ENCODE results near the gene CENPE. TPM values are rescaled to one million over a fixed set of nuclear protein-coding genes. Genes with fewer than 3 reads are reported as not detected.

The CENPE gene
- total and polyA plus RNA-seq, 2 of the 4 experiments (the other 2 are of a cell fraction) = 3.7 to 14.5 TPM

DNA sequence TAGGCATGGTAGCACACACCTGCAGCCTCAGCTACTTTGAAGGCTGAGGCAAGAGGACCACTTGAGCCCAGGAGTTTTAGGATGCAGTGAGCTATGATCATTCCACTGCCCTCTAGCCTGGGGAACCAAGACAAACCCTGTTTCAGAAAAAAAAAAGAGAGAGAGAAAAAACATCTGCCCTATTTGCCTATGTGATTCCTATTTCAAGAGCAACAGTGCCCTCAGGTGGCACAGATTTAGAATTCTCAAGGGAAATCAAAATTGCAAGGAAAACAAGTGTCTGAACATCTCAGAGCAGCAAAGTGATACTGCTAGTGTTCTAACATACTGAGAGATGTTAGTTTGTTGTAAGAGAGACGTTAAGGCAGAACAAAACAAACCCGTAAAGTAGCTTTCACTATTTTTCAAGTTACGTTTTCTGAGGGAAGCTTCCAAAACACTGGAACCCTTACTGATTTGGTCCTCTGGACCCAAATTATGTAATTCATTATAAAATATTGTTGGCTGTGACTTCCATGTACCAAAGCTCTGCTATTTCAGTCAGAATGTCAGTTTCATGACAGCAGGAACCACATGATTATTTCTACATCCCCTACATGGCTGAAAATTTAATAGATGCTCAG is 106.4 kb downstream of the CENPE start:
- ATAC-seq (ENCODE audit: low read depth) = peak; percentile 77
- BruUV-seq (replicated peaks) = no TSS peak
- H3K27me3 ChIP-seq (ENCODE audit: control insufficient read depth, insufficient read depth, low read length) = no peaks in the 10 kb centered on the region

More for the DNA sequence above, 106.4 kb downstream of the CENPE start:
- no peak overlapping the region for H4K91ac ChIP-seq (ENCODE audit: insufficient read depth, low read depth, low read length)
- CTCF ChIA-PET = interaction anchor here (0.5 to 1.7 kb wide), 12 partner anchors 8 to 478 kb away, joined by 3 to 13 read pairs (median 4); no protein-coding TSS in a partner anchor
- H3K9me1 ChIP-seq (ENCODE audit: insufficient read depth, low read length) = no peaks in the 10 kb centered on the region
- no peak overlapping the region for H2BK5ac ChIP-seq (ENCODE audit: low read depth, low read length, poor library complexity, severe bottlenecking)
- H4K8ac ChIP-seq (ENCODE audit: low read depth in 2 of 2, low read length in 2 of 2) = no peak overlapping the region
- H2AK9ac ChIP-seq (replicated peaks; ENCODE audit: low read depth, low read length, poor library complexity) = no peak overlapping the region
- POLR2A ChIA-PET (ENCODE audit: unreplicated experiment) = interaction anchor here (0.6 kb wide), 1 partner anchor 15 kb away, joined by 7 read pairs; the partner anchor contains the start of gene SLC9B2
- no peak overlapping the region for H2BK120ac ChIP-seq (ENCODE audit: low read depth, low read length)
- no peak overlapping the region for H3K14ac ChIP-seq (replicated peaks; ENCODE audit: low read depth, low read length)
- peaks cover 2% of the 10 kb centered on the region; the same call in 1 of the 2 replicates for H3K4me1 ChIP-seq (ENCODE audit: control insufficient read depth, insufficient read depth, low read length)
- H3K9ac ChIP-seq (ENCODE audit: low read depth, low read length) = no peak overlapping the region
- H3K79me1 ChIP-seq (ENCODE audit: low read depth in 1 of 2, low read length in 2 of 2) = peaks cover 0 to 2% of the 10 kb centered on the region in 2 experiments; a peak in 1 of 4 replicates
- in situ Hi-C loops (cut with MboI; ENCODE audit: low sequenced_read_pairs) (loop anchor here (10.0 kb wide), 1 partner anchor 647 kb away; no protein-coding TSS in a partner anchor), dilution Hi-C loops (cut with HindIII; ENCODE audit: low sequenced_read_pairs, unreplicated experiment) (no loop called here), intact Hi-C loops (cut with micrococcal nuclease) (loop anchor here (1.0 to 10.0 kb wide), 4 partner anchors 44 to 747 kb away; partner anchors contain the start of gene SLC39A8)
- no peak overlapping the region for H4K5ac ChIP-seq (ENCODE audit: low read depth, low read length)
- no peak overlapping the region for H3K4ac ChIP-seq (ENCODE audit: low read depth, low read length)
- H3K27ac ChIP-seq (ENCODE audit: insufficient read depth, low read length) = no peak overlapping the region
- H2BK20ac ChIP-seq (ENCODE audit: low read depth, low read length) = no peak overlapping the region
- H3K36me3 ChIP-seq (ENCODE audit: control insufficient read depth, insufficient read depth, low read length) = peaks cover 24% of the 10 kb centered on the region
- no peak overlapping the region for H3K18ac ChIP-seq (ENCODE audit: low read depth, low read length)
- TF ChIP-seq, protein P1, sequence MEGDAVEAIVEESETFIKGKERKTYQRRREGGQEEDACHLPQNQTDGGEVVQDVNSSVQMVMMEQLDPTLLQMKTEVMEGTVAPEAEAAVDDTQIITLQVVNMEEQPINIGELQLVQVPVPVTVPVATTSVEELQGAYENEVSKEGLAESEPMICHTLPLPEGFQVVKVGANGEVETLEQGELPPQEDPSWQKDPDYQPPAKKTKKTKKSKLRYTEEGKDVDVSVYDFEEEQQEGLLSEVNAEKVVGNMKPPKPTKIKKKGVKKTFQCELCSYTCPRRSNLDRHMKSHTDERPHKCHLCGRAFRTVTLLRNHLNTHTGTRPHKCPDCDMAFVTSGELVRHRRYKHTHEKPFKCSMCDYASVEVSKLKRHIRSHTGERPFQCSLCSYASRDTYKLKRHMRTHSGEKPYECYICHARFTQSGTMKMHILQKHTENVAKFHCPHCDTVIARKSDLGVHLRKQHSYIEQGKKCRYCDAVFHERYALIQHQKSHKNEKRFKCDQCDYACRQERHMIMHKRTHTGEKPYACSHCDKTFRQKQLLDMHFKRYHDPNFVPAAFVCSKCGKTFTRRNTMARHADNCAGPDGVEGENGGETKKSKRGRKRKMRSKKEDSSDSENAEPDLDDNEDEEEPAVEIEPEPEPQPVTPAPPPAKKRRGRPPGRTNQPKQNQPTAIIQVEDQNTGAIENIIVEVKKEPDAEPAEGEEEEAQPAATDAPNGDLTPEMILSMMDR (conservative IDR thresholded peaks at IDR 0.05; ENCODE audit: low read depth, low read length) = peak; percentile 85
- TF ChIP-seq FOS (IDR thresholded peaks at IDR 0.05; ENCODE audit: low read depth, low read length) (no peak), RFX5 (IDR thresholded peaks at IDR 0.05; ENCODE audit: low read depth, low read length) (no peak), BHLHE40 (IDR thresholded peaks at IDR 0.05; ENCODE audit: low read depth, low read length) (no peak), SMC3 (IDR thresholded peaks at IDR 0.05; ENCODE audit: low read depth, low read length) (peak; percentile 72), MAZ (IDR thresholded peaks at IDR 0.05; ENCODE audit: borderline replicate concordance, low read depth, low read length) (no peak), RAD21 (IDR thresholded peaks at IDR 0.05; ENCODE audit: low read length) (peak; percentile 88), POLR2A (IDR thresholded peaks at IDR 0.05; ENCODE audit: low read depth, low read length) (no peak), NFE2L2 (IDR thresholded peaks at IDR 0.05; ENCODE audit: low read depth, low read length) (no peak)
- no peak overlapping the region for H3K4me2 ChIP-seq (ENCODE audit: low read depth, low read length)
- no peak overlapping the region for H3K4me3 ChIP-seq (ENCODE audit: insufficient read depth, low read depth, low read length)
- H4K20me1 ChIP-seq (ENCODE audit: insufficient read depth, low read length) = no peaks in the 10 kb centered on the region
- WGBS, 2 experiments (ENCODE audit: extremely low coverage in 2 of 2, insufficient read length in 1 of 2) = no CpG with 5 or more reads among the region's 3 CpGs
- peak overlapping the region; percentile 29 for H2AFZ ChIP-seq (replicated peaks; ENCODE audit: low read length, poor library complexity)
- H3K23ac ChIP-seq (ENCODE audit: low read depth, low read length) = no peak overlapping the region
- no peak overlapping the region for H2AK5ac ChIP-seq (ENCODE audit: low read depth, low read length)
- no peak overlapping the region for H3K56ac ChIP-seq (ENCODE audit: extremely low read depth, insufficient read depth, low read length)
- H2BK15ac ChIP-seq (ENCODE audit: low read depth, low read length) = no peak overlapping the region
- H3K9me3 ChIP-seq (ENCODE audit: control insufficient read depth, insufficient read depth, low read length) = no peaks in the 10 kb centered on the region
- peak; percentile 79 for DNase-seq
